ENCODE measurements around the gene HERC3.

HERC3 gene

GRCh38 chr4:88744609-88745008 is 152.3 kb downstream of the HERC3 start:
- no peak for DNase-seq (ENCODE audit: low read depth in 2 of 2, low spot score in 1 of 2)

- DNase-seq (ENCODE audit: low read depth in 2 of 2, low spot score in 1 of 2), result no peak
Observed at GRCh38 chr4:88745175-88745574, 152.9 kb downstream of the HERC3 start.

GRCh38 chr4:88745581-88746163 is 153.4 kb downstream of the HERC3 start:
- no peak for DNase-seq (ENCODE audit: low read depth in 2 of 2, low spot score in 1 of 2)

- no peak for DNase-seq (ENCODE audit: low read depth in 2 of 2, low spot score in 1 of 2)
Observed at GRCh38 chr4:88746206-88746605, 153.9 kb downstream of the HERC3 start.

- no peak for DNase-seq (ENCODE audit: low read depth in 2 of 2, low spot score in 1 of 2)
Observed at GRCh38 chr4:88747351-88747750, 155.1 kb downstream of the HERC3 start.

- no peak for DNase-seq (ENCODE audit: low read depth in 2 of 2, low spot score in 1 of 2)
Observed at GRCh38 chr4:88750369-88750768, 158.1 kb downstream of the HERC3 start.

GRCh38 chr4:88751258-88752075 is 159.2 kb downstream of the HERC3 start:
- no peak for DNase-seq (ENCODE audit: low read depth in 2 of 2, low spot score in 1 of 2)

GRCh38 chr4:88752076-88752463 is 159.8 kb downstream of the HERC3 start:
- DNase-seq (ENCODE audit: low read depth in 2 of 2, low spot score in 1 of 2), result no peak

GRCh38 chr4:88752754-88753153 is 160.5 kb downstream of the HERC3 start:
- DNase-seq (ENCODE audit: low read depth in 2 of 2, low spot score in 1 of 2), result no peak

GRCh38 chr4:88753658-88754571 is 161.6 kb downstream of the HERC3 start:
- DNase-seq (ENCODE audit: low read depth in 2 of 2, low spot score in 1 of 2), result no peak

- DNase-seq (ENCODE audit: low read depth in 2 of 2, low spot score in 1 of 2), result no peak
Observed at GRCh38 chr4:88754796-88755195, 162.5 kb downstream of the HERC3 start.

GRCh38 chr4:88755454-88755853 is 163.2 kb downstream of the HERC3 start:
- no peak for DNase-seq (ENCODE audit: low read depth in 2 of 2, low spot score in 1 of 2)

- no peak for DNase-seq (ENCODE audit: low read depth in 2 of 2, low spot score in 1 of 2)
Observed at GRCh38 chr4:88756149-88756548, 163.9 kb downstream of the HERC3 start.

GRCh38 chr4:88757067-88757466 is 164.8 kb downstream of the HERC3 start:
- DNase-seq (ENCODE audit: low read depth in 2 of 2, low spot score in 1 of 2), result no peak

GRCh38 chr4:88757776-88758175 is 165.5 kb downstream of the HERC3 start:
- DNase-seq (ENCODE audit: low read depth in 2 of 2, low spot score in 1 of 2), result no peak

Data from stimulated activated CD8-positive, alpha-beta memory T cell treated with anti-CD3 and anti-CD28 coated beads, Interleukin-4, amount 100 ng/mL, for 4 hours (primary cell).